Heart right ventricle (tissue), 16 donors: ENCODE results near the gene MYO5B. TPM values are rescaled to one million over a fixed set of nuclear protein-coding genes. Genes with fewer than 3 reads are reported as not detected.

Experiments
- ATAC-seq, 8 donors: fragments of 200-7000 bp; cut with Tn5 transposase; one replicate each; pipeline ENCODE4 v1.9.1; 2020; ENCODE audit warnings: mild to moderate bottlenecking in 8 of 8, moderate library complexity in 8 of 8, moderate number of reproducible peaks in 1 of 8
- DNase-seq, 2 donors: peaks; one replicate each; pipeline ENCODE4 v3.0.0-alpha.2; 2020
- H3K27ac ChIP-seq, 10 donors: fragments of 200-600 bp; sonication (generic) in 2 of 10; one replicate each; pipeline versions ENCODE4 v1.5.0 to v1.8.0; 2020 to 2022; ENCODE audit warnings: mild to moderate bottlenecking in 3 of 10
- H3K27me3 ChIP-seq, 7 donors: fragments of 200-600 bp; one replicate each; pipeline ENCODE4 v1.8.0; 2021 to 2022; ENCODE audit warnings: mild to moderate bottlenecking in 2 of 7
- H3K36me3 ChIP-seq, 9 donors: fragments of 200-600 bp; sonication (generic) in 1 of 9; one replicate each; pipeline versions ENCODE4 v1.5.0 to v1.8.0; 2020 to 2022; ENCODE audit warnings: mild to moderate bottlenecking in 2 of 9
- H3K4me1 ChIP-seq, 9 donors: fragments of 200-600 bp; sonication (generic) in 1 of 9; one replicate each; pipeline versions ENCODE4 v1.5.0 to v1.8.0; 2020 to 2022; ENCODE audit warnings: mild to moderate bottlenecking in 4 of 9
- H3K4me3 ChIP-seq, 10 donors: fragments of 200-600 bp; sonication (generic) in 2 of 10; one replicate each; pipeline versions ENCODE4 v1.5.0 to v1.8.0; 2020 to 2022; ENCODE audit warnings: mild to moderate bottlenecking in 7 of 10, moderate library complexity in 2 of 10
- H3K9me3 ChIP-seq, 11 donors: fragments of 200-600 bp in 10 of 11; sonication (generic) in 2 of 11; one replicate each; pipeline versions ENCODE4 v1.5.0 to v1.8.0; 2013 to 2022; ENCODE audit warnings: mild to moderate bottlenecking in 2 of 11, control low read depth in 1 of 11, moderate library complexity in 1 of 11
- CTCF ChIP-seq, 9 donors: fragments of 200-600 bp; sonication (generic) in 2 of 9; IDR thresholded peaks; one replicate each; pipeline versions ENCODE4 v1.5.0 to v1.8.0; 2021 to 2022; ENCODE audit warnings: antibody characterized with exemption in 9 of 9, mild to moderate bottlenecking in 5 of 9, moderate library complexity in 1 of 9
- WGBS, 2 donors: extraction: QIAGEN DNeasy Blood & Tissue Kit; methylation state at CpG; one replicate each; pipeline ENCODE4 v1.1.7; 2013; ENCODE audit warnings: inconsistent platforms in 1 of 2; 5-methylcytosine and 5-hydroxymethylcytosine counted together
- intact Hi-C, 10 donors: fragments of 100-400 bp; cut with DNase I; formaldehyde crosslinking; loops; one replicate each; pipeline versions ENCODE4 v1.11.1 to v1.14.2; 2022
- polyA plus RNA-seq, 2 donors: library from polyadenylated mRNA; stranded (reverse); fragments of 200-250 nt; gene quantifications; one replicate each; pipeline ENCODE4 v1.2.3, GENCODE V29; 2013
- total RNA-seq, 10 donors: library from RNA; stranded (reverse); fragmentation: NEBNext Ultra II Directional in 3 of 10; extraction: Animal tissue kit (Norgen Biotek cat#: 25700) in 3 of 10; gene quantifications; one replicate each; pipeline versions ENCODE4 v1.2.1 to v1.2.4, GENCODE V29; 2021 to 2023
- donor health status: Arrhythmogenic right ventricular cardiomyopathy.
- donor health status: ischemic (EF 13 %, LVEDD 7.1; RV severe dilation, severe dysfunction).
- donor health status: healthy with polysubstance abuse.
- donor health status: DM: no; HTN: yes; CAD: no.
- donor health status: DM: no; HTN: no; CAD: no.
- donor health status: ischemic (EF 25% LVEDD 6.9; RV normal size, moderate dysfunction).
- donor health status: ischemic (EF 25% LVEDD 5.7; RV mildly dilated, moderate dysfunction).
- donor health status: healthy.
- donor health status: DM: yes; HTN: yes; CAD: no.
- donor health status: Ischemic cardiomyopathy.
- donor health status: ischemic (EF 35%, LVEDD 5.7; RV mildly dilated, moderate dysfunction).
- donor health status: nonischemic (EF 11% LVEDD 7.7; RV severe dilation, severe dysfunction).
- donor health status: DM: yes; HTN: yes; CAD: no.
- donor health status: PGD.
- donor health status: ischemic (EF 29% LVEDD 5.4; RV normal size, mild dysfunction).
- donor health status: nonischemic (EF 23%, LVEDD 6.1; RV moderate dilation, normal function).

Gene MYO5B
- total and polyA plus RNA-seq, 12 donors = 0.20 to 3.7 (median 0.93) TPM

GRCh38 chr18:49884959-49885358, 310.0 kb downstream of the MYO5B start:
- Histone ChIP-seq H3K4me1 (no peaks in the 10 kb centered on the region), H3K27me3 (peaks cover 0 to 10% (median 3%) of the 10 kb centered on the region in 7 donors), H3K27ac (no peak overlapping the region), H3K9me3 (no peaks in the 10 kb centered on the region), H3K4me3 (no peak overlapping the region), H3K36me3 (no peaks in the 10 kb centered on the region)
- no peak for TF ChIP-seq CTCF (IDR thresholded peaks at IDR 0.05)
- 77 to 83% methylated on average over 2 of the region's 2 CpGs for WGBS, 2 donors
- ATAC-seq (no peak), DNase-seq (no peak)
- intact Hi-C loops = no loop called here

DNA sequence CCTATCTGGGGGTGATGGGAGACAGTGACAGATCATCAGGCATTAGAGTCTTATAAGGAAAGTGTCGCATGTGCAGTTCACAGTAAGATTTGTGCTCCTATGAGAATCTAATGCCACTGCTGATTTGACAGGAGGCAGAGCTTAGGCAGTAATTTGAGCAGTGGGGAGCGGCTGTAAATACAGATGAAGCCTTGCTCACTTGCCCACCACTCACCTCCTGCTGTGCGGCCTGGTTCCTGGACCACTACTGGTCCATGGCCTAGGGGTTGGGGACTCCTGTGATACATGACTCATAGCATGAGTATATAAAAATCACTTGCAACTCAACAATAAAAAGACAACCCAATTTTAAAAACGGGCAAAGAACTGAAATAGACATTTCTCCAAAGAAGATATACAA, 310.5 kb downstream of the MYO5B start:
- no peak for ATAC-seq
- Histone ChIP-seq H3K27ac (no peak overlapping the region), H3K4me1 (no peaks in the 10 kb centered on the region), H3K36me3 (no peaks in the 10 kb centered on the region), H3K4me3 (no peak overlapping the region), H3K9me3 (no peaks in the 10 kb centered on the region), H3K27me3 (peaks cover 0 to 10% (median 3%) of the 10 kb centered on the region in 7 donors)
- WGBS, 2 donors = 80 to 82% methylated on average over 4 of the region's 4 CpGs
- TF ChIP-seq CTCF (IDR thresholded peaks at IDR 0.05) = no peak
- no peak for DNase-seq
- intact Hi-C loops = no loop called here

DNA sequence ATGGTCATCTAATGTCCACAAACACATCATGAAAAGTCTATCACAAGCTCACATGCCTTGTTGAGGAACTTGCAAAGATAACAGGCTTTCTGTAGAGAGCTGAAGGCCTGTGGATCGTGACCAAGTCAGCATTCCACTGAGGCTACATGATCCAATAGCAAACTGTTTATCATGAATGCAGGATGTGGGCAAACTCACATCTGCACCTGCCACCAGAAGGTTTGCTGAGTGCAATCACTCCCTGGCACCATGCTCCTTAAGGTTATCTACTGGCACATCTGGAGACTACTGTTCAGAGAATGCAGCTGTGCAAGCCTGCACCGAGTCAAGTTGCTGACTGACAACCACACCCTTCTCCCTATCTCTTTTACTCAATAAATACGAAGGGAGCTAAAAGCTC, 314.3 kb downstream of the MYO5B start:
- H3K4me1 ChIP-seq = no peaks in the 10 kb centered on the region
- H3K27ac ChIP-seq = no peak overlapping the region
- intact Hi-C loops = no loop called here
- no peak overlapping the region for H3K4me3 ChIP-seq
- DNase-seq (no peak), ATAC-seq (no peak)
- TF ChIP-seq CTCF (IDR thresholded peaks at IDR 0.05) = no peak
- WGBS, 2 donors = 42 to 52% methylated on average over 3 of the region's 3 CpGs
- no peaks in the 10 kb centered on the region for H3K9me3 ChIP-seq
- peaks cover 0 to 9% (median 5%) of the 10 kb centered on the region in 7 donors for H3K27me3 ChIP-seq
- H3K36me3 ChIP-seq = no peaks in the 10 kb centered on the region

DNA sequence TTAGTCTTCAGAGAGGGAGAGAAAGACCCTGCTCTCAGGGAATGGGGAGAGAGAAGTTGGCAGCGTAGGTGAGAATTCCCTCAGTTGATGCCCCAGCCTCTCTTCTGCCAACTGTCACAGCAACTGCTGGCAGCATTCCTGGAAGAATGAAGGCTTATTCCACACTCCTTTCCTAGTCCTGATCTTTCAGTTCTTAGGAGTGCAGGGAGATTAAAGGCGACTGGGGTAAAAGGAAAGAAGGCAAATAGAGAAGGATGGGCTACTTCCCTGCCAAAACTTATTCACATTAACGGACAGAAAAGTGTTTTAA, 315.7 kb downstream of the MYO5B start:
- Histone ChIP-seq H3K36me3 (no peaks in the 10 kb centered on the region), H3K4me3 (no peak overlapping the region), H3K9me3 (no peaks in the 10 kb centered on the region), H3K27me3 (peaks cover 0 to 9% (median 5%) of the 10 kb centered on the region in 7 donors), H3K4me1 (no peaks in the 10 kb centered on the region), H3K27ac (no peak overlapping the region)
- intact Hi-C loops = loop anchor here in 1 of 10 donors (10.0 kb wide), 1 partner anchor 56 kb away; no protein-coding TSS in a partner anchor
- DNase-seq = no peak
- no peak for ATAC-seq
- TF ChIP-seq CTCF (IDR thresholded peaks at IDR 0.05) = no peak
- WGBS, 2 donors = 53 to 57% methylated on average over 3 of the region's 3 CpGs
